ENCODE measurements around the gene ARAP1. TPM values are rescaled to one million over a fixed set of nuclear protein-coding genes. Genes with fewer than 3 reads are reported as not detected.

Gene ARAP1
- total RNA-seq, 2 donors from 2014 or later = 81.7 to 93.4 TPM

DNA sequence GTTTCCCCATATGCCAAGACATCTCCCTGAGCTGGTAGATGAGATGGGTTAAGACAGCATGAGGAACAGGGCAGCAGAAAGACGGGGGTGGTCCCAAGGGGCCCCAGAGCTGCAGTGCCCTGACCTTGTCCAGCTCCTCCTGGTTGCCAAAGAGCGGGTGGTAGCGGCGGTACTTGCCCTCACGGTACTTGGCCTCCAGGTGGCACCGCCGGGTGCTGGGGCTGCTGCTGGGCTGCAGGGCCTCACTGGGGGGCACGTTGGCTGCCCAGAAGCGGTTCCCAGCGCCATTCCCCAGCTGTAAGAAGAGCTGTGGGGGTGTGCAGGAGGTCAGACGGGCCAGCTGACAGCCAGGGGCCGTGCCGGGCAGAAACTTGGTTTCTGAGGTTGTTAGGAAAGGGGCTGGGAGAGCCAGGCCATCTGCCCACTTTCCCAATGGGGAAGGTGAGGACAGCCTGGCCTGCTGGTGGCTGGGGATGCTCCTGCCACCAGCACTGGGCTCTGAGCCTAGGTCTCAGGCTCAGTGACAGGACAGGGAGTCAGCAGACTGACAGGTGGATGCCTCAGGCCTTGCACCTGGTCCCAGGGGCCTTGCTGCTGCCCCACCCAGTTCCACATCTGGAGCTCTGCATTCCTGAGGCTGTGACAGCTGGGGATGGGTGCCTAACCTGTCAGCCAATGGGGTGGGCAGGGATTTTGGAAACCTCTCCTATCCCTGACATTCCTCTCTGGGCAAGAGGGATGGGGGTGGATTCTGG, 48.0 kb downstream of the ARAP1 start:
- H3K36me3 Mint-ChIP-seq (ENCODE audit: insufficient read depth in 2 of 2) = peaks cover 2 to 20% of the 10 kb centered on the region in 2 donors
- no peaks in the 10 kb centered on the region for H3K4me1 Mint-ChIP-seq (ENCODE audit: low read depth)
- no peaks in the 10 kb centered on the region for H3K27me3 Mint-ChIP-seq (ENCODE audit: low read depth)
- DNase-seq = no peak
- no peak for ATAC-seq (replicated peaks in 1 of 2)
- H3K27ac Mint-ChIP-seq = no peak overlapping the region
- H3K9me3 Mint-ChIP-seq = no peaks in the 10 kb centered on the region
- no peak overlapping the region for H3K4me3 Mint-ChIP-seq

- Mint-ChIP-seq H3K9me3 (no peaks in the 10 kb centered on the region), H3K27ac (no peak overlapping the region)
These were observed 48.8 kb downstream of the ARAP1 start for GRCh38 chr11:72703267-72704008.

DNA sequence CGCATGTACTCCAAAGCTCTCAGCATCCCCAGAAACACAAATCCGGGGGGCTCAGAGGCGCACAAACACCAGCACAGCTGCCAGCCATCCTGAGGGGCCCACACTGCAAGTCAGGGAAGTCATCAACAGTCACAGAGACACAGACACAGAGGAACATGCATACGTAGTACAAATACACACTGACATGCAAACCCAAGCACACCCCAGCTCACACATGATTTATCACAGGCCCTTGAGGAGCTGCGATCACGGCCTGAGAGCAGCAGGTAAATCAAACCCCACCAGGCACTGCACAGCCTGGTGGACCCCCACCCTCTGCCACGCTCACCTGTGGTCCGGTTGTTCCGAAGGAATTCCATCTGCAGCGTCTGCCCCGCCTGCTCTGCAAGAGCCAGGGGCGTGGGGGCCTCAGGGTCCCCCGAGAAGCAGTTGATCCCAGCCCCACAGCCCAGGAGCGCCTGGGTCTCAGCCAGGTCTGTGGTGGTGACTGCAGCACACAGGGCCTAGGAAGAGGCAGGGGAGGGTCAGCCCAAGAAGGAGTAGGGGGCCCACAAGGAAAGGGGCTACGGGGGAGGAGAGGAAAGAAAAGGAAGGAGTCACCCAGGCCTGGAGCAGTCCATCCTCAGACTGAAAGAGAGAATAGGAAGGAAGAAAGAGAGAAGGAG, 49.5 kb downstream of the ARAP1 start:
- Mint-ChIP-seq H3K4me1 (ENCODE audit: low read depth) (no peaks in the 10 kb centered on the region), H3K4me3 (no peak overlapping the region), H3K36me3 (ENCODE audit: insufficient read depth in 2 of 2) (peaks cover 2 to 17% of the 10 kb centered on the region in 2 donors), H3K9me3 (no peaks in the 10 kb centered on the region), H3K27me3 (ENCODE audit: low read depth) (no peaks in the 10 kb centered on the region), H3K27ac (no peak overlapping the region)
- no peak for DNase-seq
- no peak for ATAC-seq (replicated peaks in 1 of 2)

More at GRCh38 chr11:72703267-72704008, 48.8 kb downstream of the ARAP1 start:
- no peak for DNase-seq
- Mint-ChIP-seq H3K36me3 (ENCODE audit: insufficient read depth in 2 of 2) (peaks cover 2 to 20% of the 10 kb centered on the region in 2 donors), H3K4me3 (no peak overlapping the region), H3K27me3 (ENCODE audit: low read depth) (no peaks in the 10 kb centered on the region), H3K4me1 (ENCODE audit: low read depth) (no peaks in the 10 kb centered on the region)
- ATAC-seq (replicated peaks in 1 of 2) = no peak

- no peak for ATAC-seq (replicated peaks in 1 of 2)
- no peak for DNase-seq
- no peak overlapping the region for H3K4me3 Mint-ChIP-seq
- no peaks in the 10 kb centered on the region for H3K9me3 Mint-ChIP-seq
- no peak overlapping the region for H3K27ac Mint-ChIP-seq
- H3K36me3 Mint-ChIP-seq (ENCODE audit: insufficient read depth in 2 of 2) = peaks cover 2 to 12% of the 10 kb centered on the region in 2 donors
- no peaks in the 10 kb centered on the region for H3K4me1 Mint-ChIP-seq (ENCODE audit: low read depth)
- no peaks in the 10 kb centered on the region for H3K27me3 Mint-ChIP-seq (ENCODE audit: low read depth)
These were observed 50.1 kb downstream of the ARAP1 start for GRCh38 chr11:72702096-72702495.

DNA sequence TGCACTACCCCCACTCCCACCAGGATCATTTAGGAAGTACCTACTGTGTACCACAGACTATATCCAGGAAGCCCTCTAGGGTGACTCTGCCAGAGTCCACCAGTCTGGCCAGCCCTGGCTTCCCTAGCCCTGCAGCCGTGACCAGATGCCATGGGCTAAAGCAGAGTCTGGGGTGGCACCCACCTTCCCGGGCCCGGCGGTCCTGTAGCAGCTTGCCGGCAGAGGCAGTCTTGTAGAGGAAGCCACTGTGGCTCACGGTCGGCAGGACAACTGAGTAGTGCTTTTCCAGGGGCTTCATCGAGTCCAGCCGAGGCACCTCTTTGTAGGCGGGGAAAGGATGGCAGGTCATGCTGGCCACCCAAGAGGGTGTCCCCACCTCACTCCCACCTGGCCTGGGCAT, 50.7 kb downstream of the ARAP1 start:
- Mint-ChIP-seq H3K27me3 (ENCODE audit: low read depth) (no peaks in the 10 kb centered on the region), H3K4me3 (no peak overlapping the region), H3K36me3 (ENCODE audit: insufficient read depth in 2 of 2) (peaks cover 2 to 6% of the 10 kb centered on the region in 2 donors), H3K4me1 (ENCODE audit: low read depth) (no peaks in the 10 kb centered on the region), H3K9me3 (no peaks in the 10 kb centered on the region), H3K27ac (no peak overlapping the region)
- ATAC-seq (replicated peaks in 1 of 2) (no peak), DNase-seq (no peak)

GRCh38 chr11:72700146-72700545, 52.1 kb downstream of the ARAP1 start:
- ATAC-seq (replicated peaks in 1 of 2) (no peak), DNase-seq (no peak)
- no peak overlapping the region for H3K27ac Mint-ChIP-seq
- H3K27me3 Mint-ChIP-seq (ENCODE audit: low read depth) = no peaks in the 10 kb centered on the region
- H3K4me1 Mint-ChIP-seq (ENCODE audit: low read depth) = no peaks in the 10 kb centered on the region
- no peaks in the 10 kb centered on the region for H3K9me3 Mint-ChIP-seq
- peaks cover 4 to 6% of the 10 kb centered on the region in 2 donors for H3K36me3 Mint-ChIP-seq (ENCODE audit: insufficient read depth in 2 of 2)
- no peak overlapping the region for H3K4me3 Mint-ChIP-seq

DNA sequence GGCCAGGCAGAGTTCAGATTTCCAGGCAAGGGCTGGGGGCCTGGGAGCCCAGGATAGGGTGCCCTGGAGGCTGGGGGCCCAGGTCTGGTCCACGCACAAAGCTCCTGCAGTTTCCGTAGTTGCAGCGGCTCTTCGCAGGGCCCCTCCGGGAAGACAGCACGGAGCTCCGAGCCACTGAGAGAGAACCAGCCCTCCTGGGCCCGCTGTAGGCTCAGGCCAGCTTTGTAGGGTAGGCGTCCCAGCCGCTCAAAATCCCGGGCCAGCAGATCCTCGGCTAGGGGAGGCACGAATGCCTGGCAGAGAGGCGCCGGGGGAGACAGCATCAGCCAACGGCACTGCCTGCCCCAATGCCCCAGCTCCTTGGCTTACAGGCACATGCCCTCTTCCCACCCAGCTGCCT, 54.4 kb downstream of the ARAP1 start:
- Mint-ChIP-seq H3K9me3 (no peaks in the 10 kb centered on the region), H3K4me1 (ENCODE audit: low read depth) (no peaks in the 10 kb centered on the region), H3K27ac (no peak overlapping the region), H3K36me3 (ENCODE audit: insufficient read depth in 2 of 2) (peaks cover 9 to 13% of the 10 kb centered on the region in 2 donors), H3K27me3 (ENCODE audit: low read depth) (no peaks in the 10 kb centered on the region), H3K4me3 (no peak overlapping the region)
- DNase-seq (no peak), ATAC-seq (replicated peaks in 1 of 2) (no peak)

DNA sequence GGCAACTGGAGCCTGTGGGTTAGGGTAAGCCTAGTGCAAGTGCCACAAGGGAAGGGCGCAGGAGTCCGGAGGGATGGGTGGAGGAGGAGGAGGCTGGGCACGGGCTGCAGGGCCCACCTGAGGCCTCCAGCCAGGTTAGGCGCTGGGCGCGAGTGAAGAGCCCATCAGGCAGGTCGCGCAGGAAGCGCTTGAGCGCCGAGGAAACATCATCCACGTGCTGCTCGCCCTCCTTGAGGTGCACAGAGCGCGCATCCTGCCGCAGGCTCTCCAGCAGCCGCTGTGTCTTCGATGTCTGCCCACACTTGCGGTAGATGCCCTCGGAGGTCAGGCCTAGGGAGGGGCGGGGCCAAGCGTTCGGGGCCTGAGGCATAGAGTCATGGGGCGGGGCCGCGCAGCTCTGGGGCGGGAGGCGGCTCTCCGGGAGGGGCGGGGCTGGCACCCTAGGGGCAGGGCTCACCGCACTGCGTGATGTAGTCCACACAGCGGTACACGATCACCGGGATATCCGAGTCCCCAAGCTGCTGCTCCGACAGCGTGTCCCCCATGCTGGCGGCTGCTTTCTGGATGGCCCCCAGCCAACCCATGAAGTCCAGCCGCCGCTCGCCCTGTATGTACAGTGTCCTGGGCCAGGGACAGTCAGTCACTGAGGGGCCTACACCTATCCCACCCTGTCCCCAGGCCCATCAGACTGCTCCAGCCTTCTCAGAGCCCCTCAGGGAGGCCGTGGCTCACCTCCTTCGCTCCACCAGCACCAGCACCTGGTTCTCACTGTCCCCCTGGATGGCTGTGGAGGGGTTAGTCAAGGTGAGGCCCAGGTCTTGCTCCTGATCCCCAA, 55.1 kb downstream of the ARAP1 start:
- Mint-ChIP-seq H3K4me3 (no peak overlapping the region), H3K36me3 (ENCODE audit: insufficient read depth in 2 of 2) (peaks cover 9 to 15% of the 10 kb centered on the region in 2 donors), H3K27me3 (ENCODE audit: low read depth) (no peaks in the 10 kb centered on the region), H3K4me1 (ENCODE audit: low read depth) (no peaks in the 10 kb centered on the region), H3K9me3 (no peaks in the 10 kb centered on the region), H3K27ac (no peak overlapping the region)
- ATAC-seq (replicated peaks in 1 of 2) (no peak), DNase-seq (no peak)

- ATAC-seq (replicated peaks in 1 of 2) = no peak
- Mint-ChIP-seq H3K4me3 (no peak overlapping the region), H3K4me1 (ENCODE audit: low read depth) (no peaks in the 10 kb centered on the region), H3K36me3 (ENCODE audit: insufficient read depth in 2 of 2) (peaks cover 12 to 15% of the 10 kb centered on the region in 2 donors), H3K9me3 (no peaks in the 10 kb centered on the region), H3K27me3 (ENCODE audit: low read depth) (no peaks in the 10 kb centered on the region), H3K27ac (no peak overlapping the region)
- no peak for DNase-seq
These were observed 56.9 kb downstream of the ARAP1 start for GRCh38 chr11:72695354-72695753.

GRCh38 chr11:72693271-72693968, 58.8 kb downstream of the ARAP1 start:
- Mint-ChIP-seq H3K27ac (no peak overlapping the region), H3K27me3 (ENCODE audit: low read depth) (no peaks in the 10 kb centered on the region), H3K4me1 (ENCODE audit: low read depth) (peaks cover 6% of the 10 kb centered on the region), H3K4me3 (no peak overlapping the region), H3K36me3 (ENCODE audit: insufficient read depth in 2 of 2) (peaks cover 11 to 12% of the 10 kb centered on the region in 2 donors), H3K9me3 (no peaks in the 10 kb centered on the region)
- DNase-seq (no peak), ATAC-seq (replicated peaks in 1 of 2) (no peak)

DNA sequence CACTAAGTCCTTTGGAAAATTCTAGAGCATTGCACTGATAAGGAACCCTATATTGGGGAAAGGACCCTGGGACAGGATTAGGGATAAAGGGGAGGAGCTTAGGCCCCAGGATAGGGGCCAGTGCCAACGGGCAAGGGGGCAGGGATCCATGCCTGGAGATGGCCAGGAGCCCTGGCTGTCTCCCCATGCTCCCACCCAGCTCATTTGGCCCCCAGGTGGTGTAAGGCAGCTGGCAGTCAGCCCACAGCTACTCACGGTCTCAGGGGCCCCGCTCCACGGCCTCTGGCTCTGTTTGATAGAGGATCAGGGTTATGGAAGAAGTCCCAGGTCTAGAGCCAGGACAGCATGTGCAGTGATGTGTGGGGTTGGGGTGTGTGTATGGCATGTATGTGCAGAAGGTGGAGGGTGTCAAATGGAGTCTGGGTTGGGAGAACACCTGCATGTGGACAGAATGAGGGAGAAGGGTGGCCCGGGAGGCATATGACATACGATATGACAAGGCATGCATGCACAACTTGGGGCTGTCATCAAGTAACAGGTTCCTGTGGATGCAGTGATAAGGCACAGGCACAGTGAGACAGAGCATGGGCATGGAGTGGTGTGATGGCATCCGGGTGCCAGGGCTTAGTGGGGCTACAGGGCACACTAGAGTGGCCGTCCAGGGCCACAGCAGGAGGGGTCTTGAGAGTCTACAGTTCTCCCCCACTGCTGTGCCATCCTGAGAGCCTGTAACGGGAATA, 59.5 kb downstream of the ARAP1 start:
- Mint-ChIP-seq H3K9me3 (no peaks in the 10 kb centered on the region), H3K4me1 (ENCODE audit: low read depth) (peaks cover 11% of the 10 kb centered on the region), H3K4me3 (no peak overlapping the region), H3K27ac (no peak overlapping the region), H3K36me3 (ENCODE audit: insufficient read depth in 2 of 2) (peaks cover 11 to 12% of the 10 kb centered on the region in 2 donors), H3K27me3 (ENCODE audit: low read depth) (no peaks in the 10 kb centered on the region)
- ATAC-seq (replicated peaks in 1 of 2) = no peak
- DNase-seq = no peak

DNA sequence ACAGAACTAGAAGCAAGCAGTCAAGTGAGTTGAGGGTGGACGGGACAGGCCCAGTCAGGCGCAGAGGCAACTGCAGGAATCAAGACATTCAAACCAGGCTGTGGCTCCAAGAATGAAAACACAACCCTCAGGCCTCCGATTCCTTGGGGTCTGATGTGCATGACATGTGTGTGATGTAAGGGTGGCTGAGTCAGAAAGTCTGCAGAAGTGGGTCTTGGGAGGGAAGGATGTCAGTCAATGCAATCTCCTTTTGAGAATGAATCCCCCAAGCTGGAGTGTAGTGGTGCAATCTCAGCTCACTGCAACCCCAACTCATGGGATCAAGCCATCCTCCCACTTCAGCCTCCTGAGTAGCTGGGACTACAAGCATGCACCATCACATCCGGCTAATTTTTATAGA, 62.0 kb downstream of the ARAP1 start:
- ATAC-seq (replicated peaks in 1 of 2) (no peak), DNase-seq (no peak)
- no peaks in the 10 kb centered on the region for H3K9me3 Mint-ChIP-seq
- no peaks in the 10 kb centered on the region for H3K27me3 Mint-ChIP-seq (ENCODE audit: low read depth)
- H3K27ac Mint-ChIP-seq = no peak overlapping the region
- H3K4me3 Mint-ChIP-seq = no peak overlapping the region
- peaks cover 9 to 12% of the 10 kb centered on the region in 2 donors for H3K36me3 Mint-ChIP-seq (ENCODE audit: insufficient read depth in 2 of 2)
- H3K4me1 Mint-ChIP-seq (ENCODE audit: low read depth) = peaks cover 26% of the 10 kb centered on the region
